Measurements from ENCODE around the gene MMP25. TPM values are rescaled to one million over a fixed set of nuclear protein-coding genes. Genes with fewer than 3 reads are reported as not detected.

Gene MMP25
- polyA plus RNA-seq, 1 donor (not counting 4 experiments of a cell fraction or from before 2014, with no cell fraction given), result 0.09 TPM

DNA sequence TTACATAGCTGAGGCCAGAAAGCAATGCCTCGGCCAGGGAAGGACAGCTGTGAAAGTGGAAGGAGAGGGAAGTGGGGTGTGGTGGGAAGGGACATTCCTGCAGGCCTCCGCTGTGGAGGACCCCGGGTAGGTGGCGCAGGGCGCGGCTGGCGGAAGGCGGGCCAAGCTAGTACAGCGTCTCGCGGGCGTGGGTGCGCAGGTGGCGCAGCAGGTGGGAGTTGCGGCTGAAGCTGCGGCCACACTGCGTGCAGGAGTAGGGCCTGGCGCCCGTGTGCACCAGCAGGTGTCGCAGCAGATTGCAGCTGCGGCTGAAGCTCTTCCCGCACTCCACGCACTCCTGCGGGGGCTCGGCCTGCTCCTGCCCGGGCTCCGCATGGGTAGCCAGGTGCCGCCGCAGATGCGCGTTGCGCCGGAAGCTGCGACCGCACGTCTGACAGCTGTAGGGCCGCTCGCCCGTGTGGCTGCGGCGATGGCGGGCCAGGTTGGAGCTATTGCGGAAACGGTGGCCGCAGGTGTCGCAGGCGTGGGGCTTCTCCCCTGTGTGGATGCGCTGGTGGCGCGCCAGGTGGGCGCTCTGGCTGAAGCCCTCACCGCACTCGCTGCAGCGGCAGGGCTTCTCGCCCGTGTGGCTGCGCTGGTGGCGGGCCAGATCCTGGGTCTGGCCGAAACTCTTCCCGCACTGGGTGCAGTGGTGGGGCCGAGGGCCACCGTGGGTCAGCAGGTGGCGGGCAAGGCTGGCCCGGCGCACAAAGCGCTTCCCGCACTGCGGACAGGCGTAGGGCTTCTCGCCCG lies 42.8 kb downstream of the MMP25 start:
- H3K27me3 ChIP-seq (ENCODE audit: control insufficient read depth, extremely low read depth, insufficient read depth, low read length), result peaks cover 5% of the 10 kb centered on the region
- no peak for TF ChIP-seq EZH2 (IDR thresholded peaks at IDR 0.05; ENCODE audit: low read length)
- TF ChIP-seq CTCF (optimal IDR thresholded peaks at IDR 0.05 in 1 of 3, IDR thresholded peaks at IDR 0.05 in 1 of 3, conservative IDR thresholded peaks at IDR 0.05 in 1 of 3; ENCODE audit: extremely low read depth in 1 of 3, insufficient read depth in 2 of 3, low read length in 3 of 3), result no peak
- H3K9me1 ChIP-seq (ENCODE audit: control insufficient read depth, extremely low read depth, insufficient read depth, low read length), result no peaks in the 10 kb centered on the region
- H4K20me1 ChIP-seq (ENCODE audit: control insufficient read depth, extremely low read depth, insufficient read depth, low read length), result no peaks in the 10 kb centered on the region
- no peak overlapping the region for H3K27ac ChIP-seq (ENCODE audit: control insufficient read depth, insufficient read depth, low read length)
- H3K4me1 ChIP-seq (ENCODE audit: control insufficient read depth, extremely low read depth, insufficient read depth, low read length), result no peaks in the 10 kb centered on the region
- dilution Hi-C loops (cut with MboI; ENCODE audit: extremely low pct_ligation_motif_present, low sequenced_read_pairs), result no loop called here
- FAIRE-seq, result no peak
- no peaks in the 10 kb centered on the region for H3K9me3 ChIP-seq (ENCODE audit: control insufficient read depth, low read depth, low read length)
- no peak overlapping the region for H3K4me2 ChIP-seq (ENCODE audit: control insufficient read depth, extremely low read depth, insufficient read depth, low read depth, low read length)
- H3K79me2 ChIP-seq (ENCODE audit: control insufficient read depth, insufficient read depth, low read length), result no peaks in the 10 kb centered on the region
- no peak overlapping the region for H2AFZ ChIP-seq (ENCODE audit: control insufficient read depth, low read length)
- H3K9ac ChIP-seq (ENCODE audit: control insufficient read depth, extremely low read depth, insufficient read depth, low read length), result no peak overlapping the region
- H3K4me3 ChIP-seq (ENCODE audit: control insufficient read depth in 2 of 3, extremely low read depth in 1 of 3, insufficient read depth in 2 of 3, low read depth in 1 of 3, low read length in 3 of 3), result no peak overlapping the region
- DNase-seq (ENCODE audit: low read depth, low spot score), result no peak
- no peaks in the 10 kb centered on the region for H3K36me3 ChIP-seq (ENCODE audit: control insufficient read depth in 2 of 2, extremely low read depth in 1 of 2, insufficient read depth in 2 of 2, low read length in 2 of 2)

DNA sequence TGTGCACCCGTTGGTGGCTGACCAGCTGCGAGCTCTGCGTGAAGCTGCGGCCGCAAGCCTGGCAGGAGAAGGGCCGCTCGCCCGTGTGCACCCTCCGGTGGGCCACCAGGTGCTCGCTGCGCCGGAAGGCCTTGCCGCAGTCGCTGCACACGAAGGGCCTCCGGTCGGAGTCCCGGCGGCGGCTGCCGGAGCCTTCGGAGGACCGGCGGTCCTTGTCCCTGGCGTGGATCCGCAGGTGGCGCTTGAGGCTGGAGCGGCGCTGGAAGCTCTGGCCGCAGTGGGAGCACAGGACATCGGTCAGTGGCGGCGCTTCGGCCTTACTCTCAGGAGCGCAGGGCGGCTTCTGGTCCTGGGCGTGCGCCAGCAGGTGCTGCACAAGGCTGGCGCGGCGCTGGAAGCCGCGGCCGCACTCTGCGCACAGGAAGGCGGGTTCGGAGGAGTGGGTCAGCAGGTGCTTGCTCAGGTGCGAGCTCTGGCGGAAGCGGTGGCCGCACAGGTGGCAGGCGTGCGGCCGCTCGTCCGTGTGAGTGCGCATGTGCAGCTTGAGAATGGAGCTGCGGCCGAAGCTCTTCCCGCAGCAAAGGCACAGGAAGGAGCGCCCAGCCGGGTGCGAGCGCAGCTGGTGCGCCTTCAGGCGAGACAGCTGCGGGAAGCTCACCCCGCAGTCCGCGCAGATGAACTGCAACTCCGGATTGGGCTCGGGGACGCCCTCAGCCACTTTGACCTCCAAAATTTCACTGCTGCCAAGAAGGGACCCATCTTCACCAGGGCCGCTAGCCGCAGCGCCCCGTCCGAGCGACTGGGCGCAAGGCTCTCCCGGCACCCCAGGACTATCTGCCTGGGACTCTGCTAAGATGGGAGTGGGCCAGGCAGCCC lies 43.6 kb downstream of the MMP25 start:
- Histone ChIP-seq H3K79me2 (ENCODE audit: control insufficient read depth, insufficient read depth, low read length) (no peaks in the 10 kb centered on the region), H3K27ac (ENCODE audit: control insufficient read depth, insufficient read depth, low read length) (no peak overlapping the region), H3K36me3 (ENCODE audit: control insufficient read depth in 2 of 2, extremely low read depth in 1 of 2, insufficient read depth in 2 of 2, low read length in 2 of 2) (no peaks in the 10 kb centered on the region), H3K9me1 (ENCODE audit: control insufficient read depth, extremely low read depth, insufficient read depth, low read length) (no peaks in the 10 kb centered on the region), H3K9me3 (ENCODE audit: control insufficient read depth, low read depth, low read length) (no peaks in the 10 kb centered on the region), H3K9ac (ENCODE audit: control insufficient read depth, extremely low read depth, insufficient read depth, low read length) (no peak overlapping the region), H4K20me1 (ENCODE audit: control insufficient read depth, extremely low read depth, insufficient read depth, low read length) (no peaks in the 10 kb centered on the region), H3K4me3 (ENCODE audit: control insufficient read depth in 2 of 3, extremely low read depth in 1 of 3, insufficient read depth in 2 of 3, low read depth in 1 of 3, low read length in 3 of 3) (no peak overlapping the region), H3K4me2 (ENCODE audit: control insufficient read depth, extremely low read depth, insufficient read depth, low read depth, low read length) (no peak overlapping the region), H2AFZ (ENCODE audit: control insufficient read depth, low read length) (no peak overlapping the region), H3K27me3 (ENCODE audit: control insufficient read depth, extremely low read depth, insufficient read depth, low read length) (peaks cover 5% of the 10 kb centered on the region), H3K4me1 (ENCODE audit: control insufficient read depth, extremely low read depth, insufficient read depth, low read length) (no peaks in the 10 kb centered on the region)
- dilution Hi-C loops (cut with MboI; ENCODE audit: extremely low pct_ligation_motif_present, low sequenced_read_pairs), result no loop called here
- FAIRE-seq, result no peak
- TF ChIP-seq CTCF (optimal IDR thresholded peaks at IDR 0.05 in 1 of 3, IDR thresholded peaks at IDR 0.05 in 1 of 3, conservative IDR thresholded peaks at IDR 0.05 in 1 of 3; ENCODE audit: extremely low read depth in 1 of 3, insufficient read depth in 2 of 3, low read length in 3 of 3) (no peak), EZH2 (IDR thresholded peaks at IDR 0.05; ENCODE audit: low read length) (no peak)
- DNase-seq (ENCODE audit: low read depth, low spot score), result no peak

Data from keratinocyte (primary cell).